ENCODE data around the gene KDM4C.

KDM4C gene

DNA sequence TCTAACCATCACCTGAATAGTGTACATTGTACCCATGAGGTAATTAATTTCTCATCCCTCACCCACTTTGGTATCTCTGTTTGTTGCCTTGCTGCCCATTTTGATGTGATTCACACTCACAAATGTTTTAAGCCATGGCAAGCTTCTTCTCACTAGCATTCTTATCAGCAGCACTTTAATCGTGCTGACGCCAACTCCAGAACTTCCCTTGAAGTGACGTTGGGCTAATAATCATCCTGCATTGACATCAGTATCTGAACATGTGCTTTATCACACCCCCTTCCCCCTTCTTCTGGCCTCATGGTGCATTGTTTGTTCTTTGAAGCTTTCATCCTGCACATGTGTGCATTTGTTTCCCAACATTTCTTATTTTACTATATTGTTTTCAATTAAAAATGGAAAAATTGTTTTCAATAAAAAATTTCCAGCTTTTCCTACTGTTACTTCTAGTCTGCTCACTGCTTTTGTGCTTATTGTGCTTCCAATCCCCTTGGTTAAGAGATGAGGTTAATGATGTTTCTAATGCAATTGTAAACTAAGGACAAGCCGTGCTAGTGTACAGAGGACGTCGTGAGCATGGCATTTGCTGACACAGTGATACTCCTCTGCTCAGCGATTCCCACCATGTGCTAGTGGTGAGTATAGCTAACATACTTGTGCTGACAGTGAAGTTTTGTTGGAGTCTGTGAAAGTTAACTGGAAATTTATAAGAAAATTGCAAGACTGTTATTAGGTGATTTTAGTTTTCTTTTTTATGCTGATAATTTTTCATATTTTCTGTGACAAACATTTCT is 238.5 kb downstream of the KDM4C start:
- Histone ChIP-seq H3K9ac (ENCODE audit: low read length in 2 of 2) (no peak overlapping the region), H3K27me3 (ENCODE audit: control insufficient read depth in 1 of 2, insufficient read depth in 2 of 2, low read length in 2 of 2) (no peaks in the 10 kb centered on the region), H3K36me3 (ENCODE audit: control insufficient read depth in 2 of 2, insufficient read depth in 2 of 2, low read length in 2 of 2) (peaks cover 0 to 11% of the 10 kb centered on the region in 2 donors), H3K9me3 (ENCODE audit: control insufficient read depth in 2 of 2, low read length in 2 of 2) (no peaks in the 10 kb centered on the region), H3K27ac (ENCODE audit: low read length) (no peak overlapping the region), H3K4me1 (ENCODE audit: control insufficient read depth, insufficient read depth, low read length) (no peaks in the 10 kb centered on the region), H3K4me3 (ENCODE audit: low read length in 2 of 2) (no peak overlapping the region)

DNA sequence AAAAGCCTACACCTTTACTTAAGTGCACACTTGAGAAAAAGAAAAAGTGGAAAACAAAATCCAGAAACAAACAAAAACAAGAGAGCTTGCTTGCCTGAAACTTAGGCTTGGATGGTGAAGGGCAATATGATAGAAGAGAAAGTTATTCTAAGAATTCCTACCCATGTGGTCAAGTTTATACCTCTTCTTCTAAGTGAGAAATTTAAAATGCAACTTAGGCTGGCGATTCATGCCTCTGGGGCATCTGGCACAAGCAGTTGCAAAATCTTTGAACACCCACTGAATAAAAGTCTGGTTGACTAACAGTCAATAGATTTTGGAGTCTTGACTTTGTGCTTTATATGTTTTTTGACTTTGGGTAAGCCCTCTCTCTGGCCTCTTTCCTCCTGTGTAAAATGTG is 239.6 kb downstream of the KDM4C start:
- Histone ChIP-seq H3K4me3 (ENCODE audit: low read length in 2 of 2) (no peak overlapping the region), H3K27ac (ENCODE audit: low read length) (no peak overlapping the region), H3K9ac (ENCODE audit: low read length in 2 of 2) (no peak overlapping the region), H3K36me3 (ENCODE audit: control insufficient read depth in 2 of 2, insufficient read depth in 2 of 2, low read length in 2 of 2) (peaks cover 0 to 11% of the 10 kb centered on the region in 2 donors), H3K27me3 (ENCODE audit: control insufficient read depth in 1 of 2, insufficient read depth in 2 of 2, low read length in 2 of 2) (no peaks in the 10 kb centered on the region), H3K9me3 (ENCODE audit: control insufficient read depth in 2 of 2, low read length in 2 of 2) (no peaks in the 10 kb centered on the region), H3K4me1 (ENCODE audit: control insufficient read depth, insufficient read depth, low read length) (no peaks in the 10 kb centered on the region)

DNA sequence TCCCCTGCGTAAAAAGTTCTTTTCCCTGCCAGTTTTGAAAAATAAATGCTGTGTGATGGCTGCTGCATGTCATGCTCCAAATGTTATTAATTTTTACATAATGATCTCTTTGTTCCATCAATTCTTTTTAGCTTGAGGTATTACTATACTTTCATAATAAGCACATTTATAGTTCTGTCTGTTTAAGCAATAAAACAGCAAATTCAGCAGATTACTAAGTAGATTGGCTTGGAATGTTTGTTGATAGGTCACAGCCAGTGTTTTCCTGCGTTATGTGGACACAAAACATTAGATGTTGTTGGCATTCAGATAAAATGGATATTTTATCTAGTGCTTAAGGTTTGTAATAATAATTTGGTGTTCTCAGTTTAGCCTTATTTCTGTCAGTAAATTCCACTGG is 242.0 kb downstream of the KDM4C start:
- peaks cover 0 to 8% of the 10 kb centered on the region in 2 donors for H3K36me3 ChIP-seq (ENCODE audit: control insufficient read depth in 2 of 2, insufficient read depth in 2 of 2, low read length in 2 of 2)

DNA sequence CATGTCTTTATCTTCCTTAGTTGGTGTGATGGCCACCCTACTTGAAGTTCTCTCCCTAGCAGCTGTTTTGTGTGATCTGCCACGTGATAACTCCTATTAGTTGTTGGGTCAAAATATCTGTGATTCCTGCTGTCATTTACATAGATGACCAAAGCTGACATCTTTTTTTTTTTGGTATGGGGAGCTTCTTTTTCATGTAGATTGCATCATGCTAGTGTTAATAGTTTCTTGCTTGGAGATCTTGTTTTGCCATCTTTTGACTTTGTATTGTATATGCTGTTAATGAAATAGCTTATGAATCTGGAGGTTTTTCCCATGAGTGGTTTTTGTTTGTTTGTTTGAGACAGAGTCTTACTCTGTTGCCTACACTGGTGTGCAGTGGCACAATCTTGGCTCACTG is 243.8 kb downstream of the KDM4C start:
- H3K4me3 ChIP-seq (ENCODE audit: low read length in 2 of 2): no peak overlapping the region
- no peaks in the 10 kb centered on the region for H3K9me3 ChIP-seq (ENCODE audit: control insufficient read depth in 2 of 2, low read length in 2 of 2)
- H3K27me3 ChIP-seq (ENCODE audit: control insufficient read depth in 1 of 2, insufficient read depth in 2 of 2, low read length in 2 of 2): no peaks in the 10 kb centered on the region
- H3K9ac ChIP-seq (ENCODE audit: low read length in 2 of 2): no peak overlapping the region
- H3K27ac ChIP-seq (ENCODE audit: low read length): no peak overlapping the region
- H3K36me3 ChIP-seq (ENCODE audit: control insufficient read depth in 2 of 2, insufficient read depth in 2 of 2, low read length in 2 of 2): peaks cover 0 to 4% of the 10 kb centered on the region in 2 donors
- no peaks in the 10 kb centered on the region for H3K4me1 ChIP-seq (ENCODE audit: control insufficient read depth, insufficient read depth, low read length)

More for the DNA sequence above, 242.0 kb downstream of the KDM4C start:
- Histone ChIP-seq H3K27ac (ENCODE audit: low read length) (no peak overlapping the region), H3K27me3 (ENCODE audit: control insufficient read depth in 1 of 2, insufficient read depth in 2 of 2, low read length in 2 of 2) (no peaks in the 10 kb centered on the region), H3K9me3 (ENCODE audit: control insufficient read depth in 2 of 2, low read length in 2 of 2) (no peaks in the 10 kb centered on the region), H3K9ac (ENCODE audit: low read length in 2 of 2) (no peak overlapping the region), H3K4me1 (ENCODE audit: control insufficient read depth, insufficient read depth, low read length) (no peaks in the 10 kb centered on the region), H3K4me3 (ENCODE audit: low read length in 2 of 2) (no peak overlapping the region)

DNA sequence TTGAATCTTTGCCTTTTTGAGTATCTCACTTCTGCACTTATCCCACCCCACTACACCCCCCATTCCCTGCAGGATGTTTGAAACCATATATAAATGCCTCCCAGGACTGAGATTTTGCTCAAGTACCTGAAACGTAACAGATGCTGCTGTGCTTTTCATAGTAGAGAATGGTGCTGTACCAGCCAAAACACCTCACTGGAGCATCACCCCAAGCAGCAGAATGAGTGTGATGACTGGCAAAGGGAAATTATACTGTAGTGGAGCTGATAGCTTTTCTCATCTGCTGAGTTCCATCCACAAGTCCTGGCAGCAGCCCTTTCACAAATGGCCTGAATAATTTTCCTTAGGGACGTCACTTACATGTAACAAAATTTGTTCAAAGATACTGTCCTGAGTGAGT is 246.1 kb downstream of the KDM4C start:
- Histone ChIP-seq H3K4me1 (ENCODE audit: control insufficient read depth, insufficient read depth, low read length) (no peaks in the 10 kb centered on the region), H3K36me3 (ENCODE audit: control insufficient read depth in 2 of 2, insufficient read depth in 2 of 2, low read length in 2 of 2) (peaks cover 5 to 7% of the 10 kb centered on the region in 2 donors), H3K9ac (ENCODE audit: low read length in 2 of 2) (no peak overlapping the region), H3K27ac (ENCODE audit: low read length) (no peak overlapping the region), H3K4me3 (ENCODE audit: low read length in 2 of 2) (no peak overlapping the region), H3K27me3 (ENCODE audit: control insufficient read depth in 1 of 2, insufficient read depth in 2 of 2, low read length in 2 of 2) (no peaks in the 10 kb centered on the region), H3K9me3 (ENCODE audit: control insufficient read depth in 2 of 2, low read length in 2 of 2) (no peaks in the 10 kb centered on the region)

DNA sequence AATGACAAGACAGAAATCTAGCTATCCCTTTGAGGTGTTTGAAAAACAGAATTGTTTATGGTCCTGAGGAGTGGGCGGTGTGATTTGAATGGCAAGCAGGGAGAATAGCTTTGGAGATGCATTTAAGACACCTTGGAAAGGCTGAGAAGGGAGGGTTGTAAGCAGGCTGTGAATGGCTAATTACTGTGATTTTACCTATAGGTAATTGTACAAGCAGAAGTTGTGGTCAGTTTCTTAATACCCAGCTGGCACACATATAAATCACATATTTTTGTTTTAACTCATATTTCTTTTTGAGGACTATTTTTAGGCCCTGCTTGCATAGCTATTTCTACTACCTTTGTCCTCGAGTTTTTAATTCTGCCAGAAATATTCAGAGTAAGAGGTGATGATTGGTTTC is 248.6 kb downstream of the KDM4C start:
- H3K27ac ChIP-seq (ENCODE audit: low read length): no peak overlapping the region
- peaks cover 5 to 7% of the 10 kb centered on the region in 2 donors for H3K36me3 ChIP-seq (ENCODE audit: control insufficient read depth in 2 of 2, insufficient read depth in 2 of 2, low read length in 2 of 2)
- no peaks in the 10 kb centered on the region for H3K27me3 ChIP-seq (ENCODE audit: control insufficient read depth in 1 of 2, insufficient read depth in 2 of 2, low read length in 2 of 2)
- no peaks in the 10 kb centered on the region for H3K9me3 ChIP-seq (ENCODE audit: control insufficient read depth in 2 of 2, low read length in 2 of 2)
- no peak overlapping the region for H3K9ac ChIP-seq (ENCODE audit: low read length in 2 of 2)
- no peak overlapping the region for H3K4me3 ChIP-seq (ENCODE audit: low read length in 2 of 2)
- no peaks in the 10 kb centered on the region for H3K4me1 ChIP-seq (ENCODE audit: control insufficient read depth, insufficient read depth, low read length)

DNA sequence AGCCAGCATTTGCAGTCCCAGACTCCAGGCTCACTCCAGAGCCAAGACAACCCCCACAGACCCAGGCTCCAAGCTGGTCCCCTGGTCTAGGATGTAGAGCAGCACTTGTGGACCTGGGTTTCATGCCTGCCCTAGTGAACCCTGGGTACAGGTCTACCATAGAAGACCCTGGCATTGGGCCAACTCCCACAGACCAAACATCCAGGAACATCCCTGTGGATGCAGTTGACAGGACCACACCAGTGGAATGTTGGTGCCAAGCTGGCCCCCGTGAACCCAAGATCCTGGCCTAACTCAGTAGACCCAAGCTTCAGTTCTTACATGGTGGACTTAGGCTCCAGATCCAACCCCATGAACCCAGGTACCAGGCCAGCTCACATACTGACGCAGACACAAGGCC is 250.6 kb downstream of the KDM4C start:
- Histone ChIP-seq H3K27me3 (ENCODE audit: control insufficient read depth in 1 of 2, insufficient read depth in 2 of 2, low read length in 2 of 2) (no peaks in the 10 kb centered on the region), H3K4me3 (ENCODE audit: low read length in 2 of 2) (no peak overlapping the region), H3K9me3 (ENCODE audit: control insufficient read depth in 2 of 2, low read length in 2 of 2) (no peaks in the 10 kb centered on the region), H3K27ac (ENCODE audit: low read length) (no peak overlapping the region), H3K4me1 (ENCODE audit: control insufficient read depth, insufficient read depth, low read length) (no peaks in the 10 kb centered on the region), H3K36me3 (ENCODE audit: control insufficient read depth in 2 of 2, insufficient read depth in 2 of 2, low read length in 2 of 2) (peaks cover 7 to 8% of the 10 kb centered on the region in 2 donors), H3K9ac (ENCODE audit: low read length in 2 of 2) (no peak overlapping the region)

DNA sequence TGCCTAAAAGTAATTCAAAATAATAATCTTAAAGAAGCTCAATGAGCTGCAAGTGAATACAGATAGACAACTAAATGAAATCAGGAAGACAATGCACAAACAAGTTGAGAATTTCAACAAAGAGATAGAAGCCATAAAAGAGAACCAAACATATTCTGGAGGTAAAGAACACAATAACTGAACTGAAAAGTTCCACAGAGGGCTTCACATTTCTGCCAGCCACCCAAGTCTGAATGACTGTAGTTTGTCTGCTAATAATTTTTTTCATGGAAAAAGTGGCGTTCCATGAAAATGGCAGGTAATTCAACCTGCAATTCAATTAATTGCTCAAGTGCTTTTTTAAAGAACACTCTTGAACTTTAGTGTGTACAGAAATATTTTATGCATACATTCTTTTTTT is 251.3 kb downstream of the KDM4C start:
- Histone ChIP-seq H3K4me3 (ENCODE audit: low read length in 2 of 2) (no peak overlapping the region), H3K9ac (ENCODE audit: low read length in 2 of 2) (no peak overlapping the region), H3K36me3 (ENCODE audit: control insufficient read depth in 2 of 2, insufficient read depth in 2 of 2, low read length in 2 of 2) (peaks cover 7 to 10% of the 10 kb centered on the region in 2 donors), H3K27ac (ENCODE audit: low read length) (no peak overlapping the region), H3K9me3 (ENCODE audit: control insufficient read depth in 2 of 2, low read length in 2 of 2) (no peaks in the 10 kb centered on the region), H3K4me1 (ENCODE audit: control insufficient read depth, insufficient read depth, low read length) (no peaks in the 10 kb centered on the region), H3K27me3 (ENCODE audit: control insufficient read depth in 1 of 2, insufficient read depth in 2 of 2, low read length in 2 of 2) (no peaks in the 10 kb centered on the region)

DNA sequence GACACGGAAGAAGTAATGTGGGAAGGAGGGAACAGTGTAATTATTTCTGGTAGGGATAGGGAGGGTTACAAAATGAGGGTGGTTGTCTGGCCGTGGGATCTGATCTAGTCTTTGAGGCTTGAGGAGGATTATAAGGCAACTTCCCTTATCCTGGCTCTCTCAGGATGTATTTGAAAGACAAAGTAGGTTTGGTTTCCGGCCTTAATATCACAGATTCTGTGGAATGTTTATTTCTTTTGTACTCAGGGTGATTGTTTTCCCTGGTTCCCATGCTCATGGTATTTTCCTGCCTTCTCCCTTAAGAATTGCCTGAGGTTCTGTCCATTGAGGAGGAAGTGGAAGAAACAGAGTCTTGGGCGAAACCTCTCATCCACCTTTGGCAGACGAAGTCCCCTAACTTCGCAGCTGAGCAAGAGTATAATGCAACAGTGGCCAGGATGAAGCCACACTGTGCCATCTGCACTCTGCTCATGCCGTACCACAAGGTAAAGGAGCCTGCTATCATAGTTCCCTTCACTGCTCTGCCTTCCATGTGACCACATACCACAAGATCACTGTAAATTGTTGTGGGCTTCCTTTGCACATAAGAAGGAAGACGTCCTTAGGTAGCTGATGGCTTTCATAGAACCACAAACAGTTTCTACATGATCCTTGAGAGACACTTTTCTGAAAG is 253.8 kb downstream of the KDM4C start:
- peaks cover 7 to 10% of the 10 kb centered on the region in 2 donors for H3K36me3 ChIP-seq (ENCODE audit: control insufficient read depth in 2 of 2, insufficient read depth in 2 of 2, low read length in 2 of 2)
- H3K9me3 ChIP-seq (ENCODE audit: control insufficient read depth in 2 of 2, low read length in 2 of 2): no peaks in the 10 kb centered on the region
- no peaks in the 10 kb centered on the region for H3K27me3 ChIP-seq (ENCODE audit: control insufficient read depth in 1 of 2, insufficient read depth in 2 of 2, low read length in 2 of 2)
- no peaks in the 10 kb centered on the region for H3K4me1 ChIP-seq (ENCODE audit: control insufficient read depth, insufficient read depth, low read length)
- H3K9ac ChIP-seq (ENCODE audit: low read length in 2 of 2): no peak overlapping the region
- no peak overlapping the region for H3K27ac ChIP-seq (ENCODE audit: low read length)
- no peak overlapping the region for H3K4me3 ChIP-seq (ENCODE audit: low read length in 2 of 2)

DNA sequence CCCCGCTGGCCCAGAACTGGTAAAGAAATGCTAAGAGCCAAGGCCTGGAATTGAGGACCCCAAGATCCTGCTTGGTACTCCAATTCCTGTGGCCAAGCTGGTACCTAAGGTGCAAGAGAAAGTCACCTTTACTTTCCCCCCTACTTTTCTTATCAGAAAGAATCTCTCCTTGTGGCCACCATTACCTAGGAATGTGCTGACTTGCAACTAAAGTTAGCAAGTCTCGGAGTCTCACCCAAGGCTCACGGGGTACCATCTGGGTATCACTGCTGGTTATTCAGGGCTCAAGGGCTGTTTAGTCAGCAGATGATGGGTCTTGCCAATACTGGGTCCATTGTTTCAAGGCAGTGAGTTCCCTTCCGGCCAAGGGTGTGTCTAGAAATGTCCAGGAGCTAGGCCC is 270.2 kb downstream of the KDM4C start:
- Histone ChIP-seq H3K27ac (ENCODE audit: low read length) (no peak overlapping the region), H3K36me3 (ENCODE audit: control insufficient read depth in 2 of 2, insufficient read depth in 2 of 2, low read length in 2 of 2) (no peaks in the 10 kb centered on the region), H3K9ac (ENCODE audit: low read length in 2 of 2) (no peak overlapping the region), H3K9me3 (ENCODE audit: control insufficient read depth in 2 of 2, low read length in 2 of 2) (no peaks in the 10 kb centered on the region), H3K4me3 (ENCODE audit: low read length in 2 of 2) (no peak overlapping the region), H3K27me3 (ENCODE audit: control insufficient read depth in 1 of 2, insufficient read depth in 2 of 2, low read length in 2 of 2) (no peaks in the 10 kb centered on the region), H3K4me1 (ENCODE audit: control insufficient read depth, insufficient read depth, low read length) (no peaks in the 10 kb centered on the region)

DNA sequence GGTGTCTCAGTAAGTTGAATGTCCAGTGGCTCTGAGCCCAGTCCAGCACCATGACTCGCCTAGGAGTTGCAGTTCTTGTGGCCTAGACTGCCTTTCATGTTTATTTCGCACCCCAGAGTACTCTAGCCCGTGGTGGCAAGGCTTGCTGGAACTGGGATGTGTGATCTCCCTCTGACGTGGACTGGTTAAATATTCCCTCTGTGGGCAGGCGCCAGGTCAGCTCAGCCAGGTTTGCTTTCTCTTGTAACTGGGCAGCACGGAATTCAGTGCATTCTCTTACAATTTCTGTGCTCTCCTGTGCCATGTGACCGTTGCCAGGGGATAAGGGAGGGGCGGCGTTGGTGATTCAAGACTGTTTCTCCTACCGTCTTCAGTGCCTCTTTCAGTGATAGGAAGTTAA is 270.8 kb downstream of the KDM4C start:
- Histone ChIP-seq H3K36me3 (ENCODE audit: control insufficient read depth in 2 of 2, insufficient read depth in 2 of 2, low read length in 2 of 2) (no peaks in the 10 kb centered on the region), H3K9ac (ENCODE audit: low read length in 2 of 2) (no peak overlapping the region), H3K4me3 (ENCODE audit: low read length in 2 of 2) (no peak overlapping the region), H3K27me3 (ENCODE audit: control insufficient read depth in 1 of 2, insufficient read depth in 2 of 2, low read length in 2 of 2) (no peaks in the 10 kb centered on the region), H3K9me3 (ENCODE audit: control insufficient read depth in 2 of 2, low read length in 2 of 2) (no peaks in the 10 kb centered on the region), H3K4me1 (ENCODE audit: control insufficient read depth, insufficient read depth, low read length) (no peaks in the 10 kb centered on the region), H3K27ac (ENCODE audit: low read length) (no peak overlapping the region)

All from stomach smooth muscle (tissue), 2 donors.